H1 (cell line): ENCODE results near the gene WNT9B. TPM values are rescaled to one million over a fixed set of nuclear protein-coding genes. Genes with fewer than 3 reads are reported as not detected.

Experiments
- CTCF ChIA-PET: fragments of 300-600 bp; sonication (Branson Sonifier 250); formaldehyde crosslinking; loops from one replicate; lab custom pipeline; 2021; ENCODE audit not compliant: partially characterized antibody; lab: Charles Lee
- POLR2A ChIA-PET: fragments of 300-600 bp; sonication (Branson Sonifier 250); formaldehyde crosslinking; loops from one replicate; lab custom pipeline; 2021; ENCODE audit warnings: inconsistent platforms; ENCODE audit not compliant: partially characterized antibody; lab: Charles Lee
- DNase-seq, 2 experiments: peaks; one replicate each; pipeline versions ENCODE4 v3.0.0 to v3.0.0-alpha.2; 2010 to 2022; ENCODE audit warnings: low spot score in 2 of 2, low read depth in 1 of 2, mixed read lengths in 1 of 2
- FAIRE-seq: peaks from 2 replicates; lab custom pipeline; 2011; peaks lifted over from hg19 to GRCh38; lab: Jason Lieb, UNC
- H2AFZ ChIP-seq: 2 replicates; pipeline ENCODE4 v1.8.1; 2012; ENCODE audit warnings: low read length, inconsistent platforms
- H2AK5ac ChIP-seq: 2 replicates; pipeline ENCODE4 v1.6.1; 2013; ENCODE audit warnings: low read depth, low read length
- H2BK120ac ChIP-seq: replicated peaks from 2 replicates; pipeline ENCODE3; 2013; ENCODE audit warnings: low read depth, low read length, inconsistent platforms
- H2BK12ac ChIP-seq: 2 replicates; pipeline ENCODE4 v1.6.1; 2013; ENCODE audit warnings: low read depth, low read length
- H2BK15ac ChIP-seq: 2 replicates; pipeline ENCODE4 v1.6.1; 2013; ENCODE audit warnings: low read length
- H2BK20ac ChIP-seq: 2 replicates; pipeline ENCODE4 v1.6.1; 2013; ENCODE audit warnings: low read length
- H2BK5ac ChIP-seq: 2 replicates; pipeline ENCODE4 v1.6.1; 2013; ENCODE audit warnings: low read depth, low read length
- H3K14ac ChIP-seq: 2 replicates; pipeline ENCODE4 v1.6.1; 2013; ENCODE audit warnings: inconsistent platforms; ENCODE audit not compliant: insufficient read length
- H3K18ac ChIP-seq: 2 replicates; pipeline ENCODE4 v1.6.1; 2013; ENCODE audit warnings: low read length; ENCODE audit errors: extremely low read depth
- H3K23ac ChIP-seq: 2 replicates; pipeline ENCODE4 v1.6.1; 2013; ENCODE audit warnings: inconsistent platforms; ENCODE audit not compliant: insufficient read length
- H3K23me2 ChIP-seq: 2 replicates; pipeline ENCODE4 v1.6.1; 2013; ENCODE audit warnings: low read depth, low read length
- H3K27ac ChIP-seq: 2 replicates; pipeline ENCODE4 v1.6.1; 2011; ENCODE audit warnings: low read depth, low read length, inconsistent platforms
- H3K27me3 ChIP-seq, 4 experiments: replicated peaks in 1 of 4; 1 replicate in 1 of 4; 2 replicates in 3 of 4; pipeline versions ENCODE4 v1.6.1 to v1.8.1; 2011 to 2013; ENCODE audit warnings: low read length in 3 of 4, mild to moderate bottlenecking in 3 of 4, inconsistent platforms in 2 of 4, mixed read lengths in 2 of 4, moderate library complexity in 1 of 4; ENCODE audit not compliant: control insufficient read depth in 3 of 4, insufficient read depth in 3 of 4; ENCODE audit errors: extremely low read depth in 1 of 4
- H3K36me3 ChIP-seq, 4 experiments: 2 replicates each; pipeline versions ENCODE4 v1.6.1 to v1.8.1; 2011 to 2013; ENCODE audit warnings: mild to moderate bottlenecking in 4 of 4, low read length in 3 of 4, moderate library complexity in 2 of 4, control low read depth in 1 of 4, inconsistent platforms in 1 of 4; ENCODE audit not compliant: insufficient read depth in 4 of 4, control insufficient read depth in 2 of 4
- H3K4ac ChIP-seq: replicated peaks from 2 replicates; pipeline ENCODE3; 2013; ENCODE audit warnings: low read length, low read depth, mixed read lengths, inconsistent platforms; ENCODE audit not compliant: insufficient read length
- H3K4me1 ChIP-seq, 4 experiments: replicated peaks in 1 of 4; 1 replicate in 1 of 4; 2 replicates in 3 of 4; pipeline versions ENCODE4 v1.6.1 to v1.8.1; 2011 to 2013; ENCODE audit warnings: low read length in 3 of 4, inconsistent platforms in 2 of 4, mixed read lengths in 1 of 4; ENCODE audit not compliant: insufficient read depth in 4 of 4, control insufficient read depth in 3 of 4
- H3K4me2 ChIP-seq, 2 experiments: 2 replicates each; pipeline versions ENCODE4 v1.6.1 to v1.8.1; 2011 to 2013; ENCODE audit warnings: low read depth in 2 of 2, low read length in 2 of 2, control low read depth in 1 of 2, inconsistent platforms in 1 of 2, mild to moderate bottlenecking in 1 of 2; ENCODE audit not compliant: insufficient read depth in 1 of 2
- H3K4me3 ChIP-seq, 4 experiments: fragments of 200-600, 300-600 bp in 1 of 4; sonication (generic), shearing (Covaris generic), sonication (Bioruptor Twin) in 1 of 4; 2 replicates each; pipeline versions ENCODE4 v1.5.1 to v1.8.1; 2011 to 2016; ENCODE audit warnings: low read length in 4 of 4, low read depth in 3 of 4, control low read depth in 2 of 4, inconsistent platforms in 2 of 4, mild to moderate bottlenecking in 2 of 4, mixed read lengths in 1 of 4, moderate library complexity in 1 of 4; ENCODE audit not compliant: insufficient read depth in 2 of 4; ENCODE audit errors: extremely low read depth in 1 of 4
- H3K56ac ChIP-seq: replicated peaks from 2 replicates; pipeline ENCODE3; 2013; ENCODE audit warnings: low read depth, mild to moderate bottlenecking, mixed read lengths, low read length, inconsistent platforms; ENCODE audit not compliant: insufficient read length
- H3K79me1 ChIP-seq: 2 replicates; pipeline ENCODE4 v1.6.1; 2013; ENCODE audit warnings: low read depth, low read length, control low read depth
- H3K79me2 ChIP-seq, 2 experiments: 2 replicates each; pipeline versions ENCODE4 v1.6.1 to v1.8.1; 2012 to 2013; ENCODE audit warnings: low read length in 2 of 2, mild to moderate bottlenecking in 2 of 2, inconsistent platforms in 1 of 2; ENCODE audit not compliant: insufficient read depth in 2 of 2, control insufficient read depth in 1 of 2
- H3K9ac ChIP-seq, 4 experiments: replicated peaks in 1 of 4; 1 replicate in 1 of 4; 2 replicates in 3 of 4; pipeline versions ENCODE4 v1.6.1 to v1.8.1; 2011 to 2013; ENCODE audit warnings: low read depth in 3 of 4, low read length in 3 of 4, control low read depth in 2 of 4, mild to moderate bottlenecking in 2 of 4, moderate library complexity in 2 of 4, inconsistent platforms in 1 of 4; ENCODE audit errors: extremely low read depth in 1 of 4
- H3K9me3 ChIP-seq, 2 experiments: 2 replicates each; pipeline versions ENCODE4 v1.6.1 to v1.8.1; 2012 to 2013; ENCODE audit warnings: mild to moderate bottlenecking in 2 of 2, moderate library complexity in 2 of 2, control low read depth in 1 of 2, inconsistent platforms in 1 of 2, low read depth in 1 of 2, low read length in 1 of 2, mixed read lengths in 1 of 2; ENCODE audit not compliant: insufficient read depth in 2 of 2
- H4K20me1 ChIP-seq, 2 experiments: replicated peaks in 1 of 2; 2 replicates each; pipeline versions ENCODE3 to v1.8.1; 2011 to 2013; ENCODE audit warnings: inconsistent platforms in 2 of 2, low read length in 2 of 2, mild to moderate bottlenecking in 1 of 2; ENCODE audit not compliant: insufficient read depth in 2 of 2, control insufficient read depth in 1 of 2
- H4K5ac ChIP-seq: 2 replicates; pipeline ENCODE4 v1.6.1; 2013; ENCODE audit warnings: low read length, low read depth, mixed read lengths, inconsistent platforms; ENCODE audit not compliant: insufficient read length
- H4K8ac ChIP-seq: 2 replicates; pipeline ENCODE4 v1.8.0; 2013; ENCODE audit warnings: mild to moderate bottlenecking, moderate library complexity, low read length, inconsistent platforms; ENCODE audit not compliant: insufficient read depth; ENCODE audit errors: extremely low read depth
- H4K91ac ChIP-seq: replicated peaks from 2 replicates; pipeline ENCODE3; 2013; ENCODE audit warnings: low read length, mixed read lengths, inconsistent platforms; ENCODE audit not compliant: insufficient read length
- CBX5 ChIP-seq: fragments of 300-800, 300-1000 bp; sonication (generic); IDR thresholded peaks from 2 replicates; pipeline ENCODE4 v1.7.1; 2016; ENCODE audit warnings: antibody characterized with exemption, low read length, low read depth
- CTBP2 ChIP-seq: IDR thresholded peaks from 2 replicates; pipeline ENCODE4 v1.7.0; 2011; ENCODE audit warnings: borderline replicate concordance, mild to moderate bottlenecking, moderate library complexity, mixed read lengths, low read length; ENCODE audit not compliant: insufficient read depth, insufficient read length
- HDAC2 ChIP-seq, 2 experiments: fragments of 300-600 bp in 1 of 2; sonication (generic) in 1 of 2; IDR thresholded peaks; 2 replicates each; pipeline ENCODE4 v1.6.1; 2011 to 2012; ENCODE audit warnings: low read depth in 2 of 2, low read length in 2 of 2, mild to moderate bottlenecking in 2 of 2, moderate library complexity in 2 of 2, borderline replicate concordance in 1 of 2, inconsistent platforms in 1 of 2
- RBBP5 ChIP-seq: IDR thresholded peaks from 2 replicates; pipeline ENCODE4 v1.7.1; 2012; ENCODE audit warnings: low read depth, mild to moderate bottlenecking, inconsistent platforms, low read length, moderate library complexity, borderline replicate concordance
- SIX5 ChIP-seq: IDR thresholded peaks from 2 replicates; pipeline ENCODE4 v1.6.1; 2011; ENCODE audit warnings: mild to moderate bottlenecking, low read depth, low read length
- YY1 ChIP-seq: IDR thresholded peaks from 2 replicates; pipeline ENCODE4 v1.6.1; 2011; ENCODE audit warnings: low read depth, mild to moderate bottlenecking, low read length
- ZNF274 ChIP-seq: IDR thresholded peaks from 2 replicates; pipeline ENCODE4 v1.7.0; 2012; ENCODE audit warnings: low read length, borderline replicate concordance; ENCODE audit errors: extremely low read depth
- WGBS, 2 experiments: shearing (Covaris generic) in 1 of 2; methylation state at CpG; one replicate each; pipeline versions ENCODE4 v1.1.6 to v1.1.7; 2013 to 2015; ENCODE audit warnings: low lambda C conversion rate in 2 of 2, mixed read lengths in 2 of 2, inconsistent platforms in 1 of 2, low coverage in 1 of 2, missing lambda C conversion rate in 1 of 2; ENCODE audit not compliant: insufficient replicate concordance in 2 of 2, insufficient coverage in 1 of 2, insufficient read length in 1 of 2; ENCODE audit errors: extremely low coverage in 1 of 2, missing lambda C conversion rate in 1 of 2; 5-methylcytosine and 5-hydroxymethylcytosine counted together
- polyA plus RNA-seq, 7 experiments: library from polyadenylated mRNA; depleted of rRNA in 3 of 7; stranded (reverse) in 5 of 7; unstranded in 2 of 7; fragments of >200 nt in 5 of 7; fragments of 200-250 nt in 2 of 7; gene quantifications; 1 replicate in 5 of 7; 2 replicates in 1 of 7; 4 replicates in 1 of 7; pipeline versions ENCODE4 v1.2.1 to v1.2.3, GENCODE V29; 2011 to 2013; ENCODE audit warnings: missing spikeins in 2 of 7, mixed read lengths in 2 of 7
- total RNA-seq: library from RNA; stranded (reverse); fragmentation: NEBNext Ultra II Directional; extraction: Animal tissue kit (Norgen Biotek cat#: 25700); gene quantifications from 2 replicates; pipeline ENCODE4 v1.2.1, GENCODE V29; 2021
- TF ChIP-seq, protein P1 (sequence below): IDR thresholded peaks from 2 replicates; pipeline ENCODE4 v1.6.1; 2012; ENCODE audit warnings: low read length, inconsistent platforms

The WNT9B gene
- total and polyA plus RNA-seq, 2 of the 8 experiments (the other 6 are each of a cell fraction or from before 2014, with no cell fraction given), result 0.21 TPM; not detected in 1

DNA sequence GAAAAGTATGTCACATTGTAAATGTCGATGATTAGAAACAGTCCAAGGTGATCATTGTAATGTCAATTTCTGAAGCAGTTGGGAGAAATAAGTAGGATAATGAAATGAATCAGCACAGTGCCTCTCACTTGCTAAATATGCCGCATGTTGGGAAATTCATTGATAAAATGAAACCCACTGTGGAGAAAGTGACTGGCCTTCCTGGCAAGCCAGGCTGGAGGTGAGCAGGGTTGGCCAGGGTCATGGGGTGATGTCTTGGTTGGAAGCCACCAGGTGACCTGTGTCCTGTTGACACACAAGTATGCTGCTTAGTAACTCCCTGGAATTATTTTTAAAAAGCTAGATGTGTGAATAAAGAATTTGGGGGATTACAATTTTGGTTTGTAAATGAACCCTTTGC, 14.9 kb upstream of the WNT9B start:
- Histone ChIP-seq H4K20me1 (peaks cover 0 to 1% of the 10 kb centered on the region in 2 experiments), H4K91ac (no peak overlapping the region), H3K56ac (no peak overlapping the region), H3K9me3 (no peaks in the 10 kb centered on the region), H3K79me2 (no peaks in the 10 kb centered on the region), H3K4me1 (peaks cover 5 to 18% (median 14%) of the 10 kb centered on the region in 4 experiments), H3K23ac (no peak overlapping the region), H3K23me2 (no peaks in the 10 kb centered on the region; the same call in 1 of the 2 replicates), H3K4me2 (no peak overlapping the region), H2AK5ac (no peak overlapping the region), H3K18ac (no peak overlapping the region), H2BK20ac (no peak overlapping the region), H3K4ac (no peak overlapping the region), H3K27ac (no peak overlapping the region), H2BK5ac (no peak overlapping the region), H2BK120ac (no peak overlapping the region), H4K8ac (no peak overlapping the region), H4K5ac (no peak overlapping the region), H2BK15ac (no peak overlapping the region), H3K27me3 (peaks cover 3 to 38% (median 20%) of the 10 kb centered on the region in 4 experiments), H3K79me1 (no peaks in the 10 kb centered on the region), H3K4me3 (no peak overlapping the region), H3K14ac (no peak overlapping the region), H2BK12ac (no peak overlapping the region), H3K9ac (no peak overlapping the region), H2AFZ (no peak overlapping the region), H3K36me3 (no peaks in the 10 kb centered on the region)
- TF ChIP-seq, protein P1, sequence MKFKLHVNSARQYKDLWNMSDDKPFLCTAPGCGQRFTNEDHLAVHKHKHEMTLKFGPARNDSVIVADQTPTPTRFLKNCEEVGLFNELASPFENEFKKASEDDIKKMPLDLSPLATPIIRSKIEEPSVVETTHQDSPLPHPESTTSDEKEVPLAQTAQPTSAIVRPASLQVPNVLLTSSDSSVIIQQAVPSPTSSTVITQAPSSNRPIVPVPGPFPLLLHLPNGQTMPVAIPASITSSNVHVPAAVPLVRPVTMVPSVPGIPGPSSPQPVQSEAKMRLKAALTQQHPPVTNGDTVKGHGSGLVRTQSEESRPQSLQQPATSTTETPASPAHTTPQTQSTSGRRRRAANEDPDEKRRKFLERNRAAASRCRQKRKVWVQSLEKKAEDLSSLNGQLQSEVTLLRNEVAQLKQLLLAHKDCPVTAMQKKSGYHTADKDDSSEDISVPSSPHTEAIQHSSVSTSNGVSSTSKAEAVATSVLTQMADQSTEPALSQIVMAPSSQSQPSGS, result no peak
- TF ChIP-seq CTBP2, result no peak
- TF ChIP-seq YY1, result no peak
- no peak for TF ChIP-seq CBX5
- no peak for TF ChIP-seq RBBP5
- TF ChIP-seq SIX5, result no peak
- no peak for TF ChIP-seq HDAC2 (IDR thresholded peaks at IDR 0.05; ENCODE audit: borderline replicate concordance in 1 of 2, low read depth in 2 of 2, low read length in 2 of 2)
- TF ChIP-seq ZNF274, result no peak
- 81% methylated on average over 2 of the region's 2 CpGs; no CpG with 5 or more reads in 1 of the 2 experiments for WGBS, 2 experiments
- POLR2A ChIA-PET, result interaction anchor here (1.3 kb wide), 1 partner anchor 141 kb away, joined by 4 read pairs; no protein-coding TSS in a partner anchor
- FAIRE-seq, result no peak
- CTCF ChIA-PET, result interaction anchor here (1.3 to 7.4 kb wide), 15 partner anchors 9 to 110 kb away, joined by 3 to 81 read pairs (median 7); no protein-coding TSS in a partner anchor
- no peak for DNase-seq
